ENCODE measurements around the gene ZNF684.

- no peak for TF ChIP-seq POLR2AphosphoS5 (IDR thresholded peaks at IDR 0.05)
- no peak for TF ChIP-seq CTCF (IDR thresholded peaks at IDR 0.05)
Measured at GRCh38 chr1:40582116-40582515, 50.7 kb downstream of the ZNF684 start.

Measured in gastroesophageal sphincter (tissue), 3 donors.